ENCODE data around the gene ABAT.

DNA sequence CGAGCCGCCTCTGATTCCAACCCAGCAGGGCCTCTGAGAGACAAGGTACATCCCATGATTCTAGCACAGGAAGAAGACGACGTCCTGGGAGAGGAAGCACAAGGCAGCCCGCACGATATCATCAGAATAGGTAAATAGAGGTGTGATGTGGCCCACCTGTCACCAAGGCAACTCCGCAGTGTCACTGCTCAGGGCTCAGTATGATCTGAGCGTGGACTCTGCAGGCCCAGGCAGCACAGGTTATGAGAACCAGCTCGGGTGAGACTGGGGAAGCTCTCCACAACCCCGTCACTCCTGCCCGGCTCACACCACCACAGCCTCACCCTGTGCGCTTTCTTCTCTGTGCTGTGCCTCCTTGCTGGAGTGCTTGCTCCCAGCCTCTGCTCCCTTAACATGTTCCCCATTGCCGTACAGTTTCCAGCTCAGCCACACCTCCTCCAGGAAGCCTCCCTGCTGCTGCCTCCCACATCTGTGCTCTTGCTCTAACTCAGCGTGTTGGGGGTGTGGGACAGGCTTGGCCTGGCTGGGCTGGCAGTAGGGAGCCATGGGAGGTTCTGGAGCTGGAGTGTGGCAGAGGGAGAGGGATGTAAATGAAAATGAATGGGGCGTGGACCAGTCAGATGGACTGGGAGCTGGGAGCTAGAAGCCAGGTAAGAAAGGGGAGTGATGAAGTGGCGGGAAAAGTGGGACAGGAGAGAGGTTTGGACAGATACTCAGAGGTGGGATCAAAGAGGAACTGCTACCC lies 45.3 kb upstream of the ABAT start:
- no peak for TF ChIP-seq NFRKB (IDR thresholded peaks at IDR 0.05)
- TF ChIP-seq FOXA1 (IDR thresholded peaks at IDR 0.05): no peak
- no peak for TF ChIP-seq SUZ12 (IDR thresholded peaks at IDR 0.05)
- TF ChIP-seq ARNT (IDR thresholded peaks at IDR 0.05): no peak

All from HEK293T (cell line).